GM18909 (cell line): ENCODE data around the gene DISP3.
"Not testable (repeated sequence)": the region's sequence is repeated elsewhere in the genome, so short reads cannot be mapped to it uniquely, and the experiment has no call there.

Experiments used
- ATAC-seq: cut with Tn5 transposase; IDR thresholded peaks from one replicate; pipeline ENCODE4 v1.9.1; 2021; ENCODE audit warnings: mild to moderate bottlenecking; ENCODE audit not compliant: unreplicated experiment, poor library complexity

Gene DISP3

GRCh38 chr1:11568687-11569086, 89.7 kb downstream of the DISP3 start:
- ATAC-seq = no peak

- ATAC-seq = no peak
These were observed 90.6 kb downstream of the DISP3 start for GRCh38 chr1:11569551-11569950.

- ATAC-seq = no peak
These were observed 91.0 kb downstream of the DISP3 start for GRCh38 chr1:11569954-11570353.

- no peak for ATAC-seq
These were observed 91.9 kb downstream of the DISP3 start for GRCh38 chr1:11570821-11571380.

- no peak for ATAC-seq
These were observed 93.1 kb downstream of the DISP3 start for GRCh38 chr1:11571906-11572616.

GRCh38 chr1:11573116-11573692, 94.2 kb downstream of the DISP3 start:
- no peak for ATAC-seq

- no peak for ATAC-seq
These were observed 96.6 kb downstream of the DISP3 start for GRCh38 chr1:11575553-11575952.

GRCh38 chr1:11576109-11576875, 97.3 kb downstream of the DISP3 start:
- ATAC-seq = no peak

GRCh38 chr1:11578004-11578403, 99.0 kb downstream of the DISP3 start:
- no peak for ATAC-seq

- ATAC-seq = no peak
These were observed 100.6 kb downstream of the DISP3 start for GRCh38 chr1:11579506-11579905.

GRCh38 chr1:11580049-11580448, 101.1 kb downstream of the DISP3 start:
- not testable (repeated sequence) for ATAC-seq

GRCh38 chr1:11581445-11581991, 102.6 kb downstream of the DISP3 start:
- ATAC-seq = no peak

- ATAC-seq = no peak
These were observed 106.4 kb downstream of the DISP3 start for GRCh38 chr1:11585389-11585788.
